DOHH2 (cell line): ENCODE results near the gene NFIB.

ENCODE experiments used
- H3F3A ChIP-seq: fragments of 200-600 bp; sonication (generic), shearing (Covaris generic); 2 replicates; pipeline ENCODE4 v1.6.0; 2016; ENCODE audit warnings: antibody characterized with exemption, mild to moderate bottlenecking; ENCODE audit not compliant: control insufficient read depth, insufficient read depth
- H3K27ac ChIP-seq: fragments of 200-600 bp; sonication (generic); 2 replicates; pipeline ENCODE4 v1.5.1; 2014; ENCODE audit warnings: low read depth, mild to moderate bottlenecking, low read length, moderate library complexity
- H3K27me3 ChIP-seq: fragments of 200-600 bp; sonication (generic); 2 replicates; pipeline ENCODE4 v1.6.1; 2014; ENCODE audit warnings: mild to moderate bottlenecking, low read length, mixed read lengths; ENCODE audit not compliant: control insufficient read depth
- H3K36me3 ChIP-seq: fragments of 200-600 bp; sonication (generic); 2 replicates; pipeline ENCODE4 v1.6.1; 2014; ENCODE audit warnings: mild to moderate bottlenecking, low read length, moderate library complexity, mixed read lengths; ENCODE audit not compliant: control insufficient read depth
- H3K4me1 ChIP-seq: fragments of 200-600 bp; sonication (generic); 2 replicates; pipeline ENCODE4 v1.6.1; 2014; ENCODE audit warnings: mild to moderate bottlenecking, low read length, mixed read lengths; ENCODE audit not compliant: control insufficient read depth
- H3K4me2 ChIP-seq: fragments of 200-600 bp; sonication (generic); 2 replicates; pipeline ENCODE4 v1.6.0; 2014; ENCODE audit warnings: mild to moderate bottlenecking, low read length, moderate library complexity
- H3K4me3 ChIP-seq: fragments of 200-600 bp; sonication (generic); 2 replicates; pipeline ENCODE4 v1.5.1; 2014; ENCODE audit warnings: mild to moderate bottlenecking, low read length, mixed read lengths
- H3K79me2 ChIP-seq: fragments of 200-600 bp; sonication (generic); 2 replicates; pipeline ENCODE4 v1.6.1; 2014; ENCODE audit warnings: mild to moderate bottlenecking, low read length, mixed read lengths; ENCODE audit not compliant: control insufficient read depth
- H3K9me2 ChIP-seq: fragments of 200-600 bp; sonication (generic); replicated peaks from 2 replicates; pipeline ENCODE4 v1.6.1; 2014; ENCODE audit warnings: mild to moderate bottlenecking, low read length, mixed read lengths; ENCODE audit not compliant: control insufficient read depth
- H3K9me3 ChIP-seq: fragments of 200-600 bp; sonication (generic); 2 replicates; pipeline ENCODE4 v1.6.1; 2014; ENCODE audit warnings: antibody characterized with exemption, low read length, mixed read lengths; ENCODE audit not compliant: control insufficient read depth, insufficient read depth
- H4K20me1 ChIP-seq: fragments of 200-600 bp; sonication (generic); 2 replicates; pipeline ENCODE4 v1.6.0; 2014; ENCODE audit warnings: low read depth, mild to moderate bottlenecking, antibody characterized with exemption, low read length, moderate library complexity; ENCODE audit not compliant: control insufficient read depth, insufficient read depth
- EZH2phosphoT487 ChIP-seq: fragments of 200-600 bp; sonication (generic); IDR thresholded peaks from 2 replicates; pipeline ENCODE4 v1.6.1; 2017; ENCODE audit warnings: borderline replicate concordance, mild to moderate bottlenecking, antibody characterized with exemption, low read length, moderate library complexity, mixed read lengths
- TF ChIP-seq, protein P1 (sequence below): fragments of 200-600 bp; sonication (generic); IDR thresholded peaks from one replicate; pipeline ENCODE4 v1.5.1; 2014; ENCODE audit warnings: antibody characterized with exemption, mild to moderate bottlenecking, low read depth, low read length; ENCODE audit not compliant: poor library complexity, severe bottlenecking

NFIB gene

DNA sequence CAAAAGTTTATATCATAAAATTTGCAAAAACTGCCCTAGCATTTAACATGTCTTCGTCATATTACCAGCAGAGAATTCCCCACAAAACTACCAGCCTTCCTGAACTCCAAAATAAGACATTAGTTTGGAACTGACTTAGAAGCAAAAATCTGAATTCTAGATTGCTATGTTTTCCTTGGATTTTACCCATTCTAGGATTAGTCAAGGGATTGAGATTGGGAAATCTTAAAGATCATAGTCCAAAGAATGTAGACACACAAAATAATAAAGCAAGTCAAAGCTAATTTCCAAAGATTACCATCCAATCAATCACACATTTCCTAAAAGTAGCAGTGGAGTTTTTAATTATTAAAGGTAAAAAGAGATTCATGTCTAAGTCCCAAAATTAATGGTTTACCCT is 138.2 kb downstream of the NFIB start:
- Histone ChIP-seq H3K79me2 (no peaks in the 10 kb centered on the region), H3K9me2 (no peaks in the 10 kb centered on the region), H3K4me3 (no peak overlapping the region)

DNA sequence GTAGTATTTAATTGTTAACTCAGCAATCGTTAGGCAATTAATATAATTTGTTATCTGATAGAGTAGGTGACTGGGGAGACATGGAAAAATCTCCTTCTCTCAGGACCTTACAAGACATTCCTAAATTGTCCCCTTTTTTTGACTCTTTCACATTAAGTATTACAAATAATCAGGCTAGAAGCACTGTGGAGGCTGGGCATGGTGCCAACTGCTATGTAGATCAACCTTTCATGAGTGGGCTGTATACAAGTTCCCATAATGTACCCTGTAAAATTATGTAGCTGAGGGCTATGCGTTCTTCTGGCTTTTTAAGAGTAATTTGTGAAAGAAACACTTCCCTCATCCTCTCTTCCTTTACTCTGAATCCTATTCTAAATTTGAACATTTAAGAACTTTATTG is 140.2 kb downstream of the NFIB start:
- Histone ChIP-seq H3K4me3 (no peak overlapping the region), H3K79me2 (no peaks in the 10 kb centered on the region)
- no peak for TF ChIP-seq EZH2phosphoT487
- TF ChIP-seq, protein P1, sequence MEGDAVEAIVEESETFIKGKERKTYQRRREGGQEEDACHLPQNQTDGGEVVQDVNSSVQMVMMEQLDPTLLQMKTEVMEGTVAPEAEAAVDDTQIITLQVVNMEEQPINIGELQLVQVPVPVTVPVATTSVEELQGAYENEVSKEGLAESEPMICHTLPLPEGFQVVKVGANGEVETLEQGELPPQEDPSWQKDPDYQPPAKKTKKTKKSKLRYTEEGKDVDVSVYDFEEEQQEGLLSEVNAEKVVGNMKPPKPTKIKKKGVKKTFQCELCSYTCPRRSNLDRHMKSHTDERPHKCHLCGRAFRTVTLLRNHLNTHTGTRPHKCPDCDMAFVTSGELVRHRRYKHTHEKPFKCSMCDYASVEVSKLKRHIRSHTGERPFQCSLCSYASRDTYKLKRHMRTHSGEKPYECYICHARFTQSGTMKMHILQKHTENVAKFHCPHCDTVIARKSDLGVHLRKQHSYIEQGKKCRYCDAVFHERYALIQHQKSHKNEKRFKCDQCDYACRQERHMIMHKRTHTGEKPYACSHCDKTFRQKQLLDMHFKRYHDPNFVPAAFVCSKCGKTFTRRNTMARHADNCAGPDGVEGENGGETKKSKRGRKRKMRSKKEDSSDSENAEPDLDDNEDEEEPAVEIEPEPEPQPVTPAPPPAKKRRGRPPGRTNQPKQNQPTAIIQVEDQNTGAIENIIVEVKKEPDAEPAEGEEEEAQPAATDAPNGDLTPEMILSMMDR = no peak

More for the DNA sequence above, 138.2 kb downstream of the NFIB start:
- Histone ChIP-seq H3K9me3 (no peaks in the 10 kb centered on the region), H3K27ac (no peak overlapping the region), H3K4me2 (no peak overlapping the region), H3K27me3 (no peaks in the 10 kb centered on the region), H4K20me1 (no peaks in the 10 kb centered on the region), H3K4me1 (no peaks in the 10 kb centered on the region), H3K36me3 (no peaks in the 10 kb centered on the region), H3F3A (no peaks in the 10 kb centered on the region)
- TF ChIP-seq, protein P1 = no peak
- TF ChIP-seq EZH2phosphoT487 = no peak

DNA sequence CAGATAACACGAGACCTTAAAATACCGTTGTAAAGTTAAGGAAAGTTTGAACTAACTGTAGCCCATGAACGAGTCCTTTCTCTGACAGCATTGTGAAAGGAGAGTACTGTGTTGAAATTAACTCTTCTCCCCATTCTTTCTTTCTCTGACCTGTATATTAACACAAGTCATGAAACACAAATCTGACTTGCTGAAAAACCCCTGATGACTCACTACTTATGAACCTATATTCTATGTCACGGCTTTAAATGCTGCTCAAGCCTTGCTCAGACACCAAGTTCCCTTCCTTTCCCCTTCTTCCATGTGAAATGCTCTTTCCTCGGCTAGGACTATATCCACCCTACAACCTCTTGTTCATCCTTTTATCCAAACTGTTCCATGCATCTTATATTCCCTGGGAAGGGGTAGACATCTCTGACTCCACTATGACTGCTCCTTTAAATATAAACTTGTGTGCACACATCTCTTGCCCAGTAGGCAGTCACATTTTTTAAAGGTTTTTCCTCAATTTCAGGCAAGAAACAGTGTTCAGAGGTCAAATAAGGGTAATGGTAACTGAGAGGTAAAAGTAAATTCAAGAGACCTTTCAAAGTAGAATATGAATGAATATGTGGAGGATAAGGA is 142.9 kb downstream of the NFIB start:
- H3K9me3 ChIP-seq = no peaks in the 10 kb centered on the region
- H3K79me2 ChIP-seq = no peaks in the 10 kb centered on the region
- H3K27me3 ChIP-seq = no peaks in the 10 kb centered on the region
- H4K20me1 ChIP-seq = no peaks in the 10 kb centered on the region
- no peak overlapping the region for H3K4me2 ChIP-seq
- H3F3A ChIP-seq = no peaks in the 10 kb centered on the region
- no peak overlapping the region for H3K27ac ChIP-seq
- H3K36me3 ChIP-seq = no peaks in the 10 kb centered on the region
- no peak for TF ChIP-seq EZH2phosphoT487
- TF ChIP-seq, protein P1 = no peak
- no peak overlapping the region for H3K4me3 ChIP-seq
- no peaks in the 10 kb centered on the region for H3K4me1 ChIP-seq
- no peaks in the 10 kb centered on the region for H3K9me2 ChIP-seq

More for the DNA sequence above, 140.2 kb downstream of the NFIB start:
- Histone ChIP-seq H3K36me3 (no peaks in the 10 kb centered on the region), H3K27me3 (no peaks in the 10 kb centered on the region), H3K4me2 (no peak overlapping the region), H3K4me1 (no peaks in the 10 kb centered on the region), H3F3A (no peaks in the 10 kb centered on the region), H4K20me1 (no peaks in the 10 kb centered on the region), H3K9me3 (no peaks in the 10 kb centered on the region), H3K27ac (no peak overlapping the region), H3K9me2 (no peaks in the 10 kb centered on the region)
